Coronary artery (tissue), 2 donors: ENCODE results near the gene RAPGEF1.

Experiments
- DNase-seq: peaks from one replicate; pipeline ENCODE4 v3.0.0-alpha.2; 2017; ENCODE audit warnings: low spot score
- H3K27ac ChIP-seq, 2 donors: fragments of 200-600 bp; sonication (generic); one replicate each; pipeline ENCODE4 v1.5.1; 2016 to 2019
- H3K4me3 ChIP-seq: fragments of 200-600 bp; sonication (generic); 2 replicates; pipeline ENCODE4 v1.5.1; 2016; ENCODE audit warnings: mild to moderate bottlenecking, moderate library complexity
- TF ChIP-seq, protein P1 (sequence below): fragments of 200-600 bp; sonication (generic); IDR thresholded peaks from one replicate; pipeline ENCODE4 v1.5.1; 2019; ENCODE audit warnings: antibody characterized with exemption

RAPGEF1 gene

DNA sequence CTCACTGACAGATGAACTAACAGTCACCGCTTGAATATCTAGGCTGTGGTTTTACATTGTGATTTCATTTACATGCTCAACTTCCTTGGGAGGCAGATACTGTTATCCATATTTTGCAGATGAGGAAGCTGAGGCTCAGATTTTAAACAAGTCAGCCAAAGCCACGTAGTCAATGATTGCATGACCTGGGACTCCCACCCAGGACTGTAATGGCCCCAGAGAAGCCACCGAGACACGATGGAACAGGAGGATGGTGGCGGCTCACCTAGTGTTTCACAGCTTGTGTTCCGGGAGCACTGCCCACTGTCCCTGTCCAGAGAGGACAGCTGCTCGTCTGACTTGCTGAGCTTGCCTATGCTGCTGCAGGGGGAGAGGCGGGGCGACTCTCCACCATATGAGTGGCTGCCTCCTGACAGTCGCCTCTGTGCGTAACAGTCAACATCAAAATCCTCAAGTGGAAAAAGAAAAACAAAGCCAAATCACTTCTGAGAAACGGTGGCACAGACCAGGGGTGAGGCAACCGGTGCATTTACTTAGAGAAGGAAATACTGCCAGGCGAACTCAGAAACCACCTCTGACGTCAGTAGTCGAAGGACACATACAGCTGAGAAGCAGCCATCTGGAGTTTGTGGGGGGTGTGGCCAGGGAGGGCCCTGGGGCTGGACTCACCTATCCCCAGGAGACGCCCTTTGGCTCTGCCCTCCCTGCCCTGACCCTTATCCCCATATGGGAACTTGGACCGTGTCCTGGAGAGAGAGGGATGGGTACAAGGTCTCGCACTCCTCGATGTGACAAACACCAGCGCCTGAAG is 112.0 kb downstream of the RAPGEF1 start:
- Histone ChIP-seq H3K4me3 (no peak overlapping the region), H3K27ac (peak overlapping the region in 1 of 2 donors; percentile 50)
- TF ChIP-seq, protein P1, sequence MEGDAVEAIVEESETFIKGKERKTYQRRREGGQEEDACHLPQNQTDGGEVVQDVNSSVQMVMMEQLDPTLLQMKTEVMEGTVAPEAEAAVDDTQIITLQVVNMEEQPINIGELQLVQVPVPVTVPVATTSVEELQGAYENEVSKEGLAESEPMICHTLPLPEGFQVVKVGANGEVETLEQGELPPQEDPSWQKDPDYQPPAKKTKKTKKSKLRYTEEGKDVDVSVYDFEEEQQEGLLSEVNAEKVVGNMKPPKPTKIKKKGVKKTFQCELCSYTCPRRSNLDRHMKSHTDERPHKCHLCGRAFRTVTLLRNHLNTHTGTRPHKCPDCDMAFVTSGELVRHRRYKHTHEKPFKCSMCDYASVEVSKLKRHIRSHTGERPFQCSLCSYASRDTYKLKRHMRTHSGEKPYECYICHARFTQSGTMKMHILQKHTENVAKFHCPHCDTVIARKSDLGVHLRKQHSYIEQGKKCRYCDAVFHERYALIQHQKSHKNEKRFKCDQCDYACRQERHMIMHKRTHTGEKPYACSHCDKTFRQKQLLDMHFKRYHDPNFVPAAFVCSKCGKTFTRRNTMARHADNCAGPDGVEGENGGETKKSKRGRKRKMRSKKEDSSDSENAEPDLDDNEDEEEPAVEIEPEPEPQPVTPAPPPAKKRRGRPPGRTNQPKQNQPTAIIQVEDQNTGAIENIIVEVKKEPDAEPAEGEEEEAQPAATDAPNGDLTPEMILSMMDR: no peak
- no peak for DNase-seq

DNA sequence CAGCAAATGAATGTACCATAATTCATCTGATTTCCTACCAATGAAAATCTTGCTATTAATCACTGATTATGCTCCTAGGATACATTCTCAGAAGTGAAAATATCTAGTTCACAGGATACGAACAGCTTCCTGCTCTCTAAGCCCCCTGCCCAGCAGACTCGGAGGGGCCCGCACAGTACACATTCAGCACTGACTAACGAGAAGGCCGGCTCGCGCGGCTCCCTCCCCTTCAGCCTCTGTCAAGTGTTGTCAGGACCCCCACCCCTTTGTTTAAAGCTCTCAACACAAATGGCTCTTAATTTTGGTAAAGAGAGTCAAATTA is 112.6 kb downstream of the RAPGEF1 start:
- TF ChIP-seq, protein P1: no peak
- peak overlapping the region in 1 of 2 donors; percentile 50 for H3K27ac ChIP-seq
- no peak for DNase-seq
- H3K4me3 ChIP-seq: no peak overlapping the region

DNA sequence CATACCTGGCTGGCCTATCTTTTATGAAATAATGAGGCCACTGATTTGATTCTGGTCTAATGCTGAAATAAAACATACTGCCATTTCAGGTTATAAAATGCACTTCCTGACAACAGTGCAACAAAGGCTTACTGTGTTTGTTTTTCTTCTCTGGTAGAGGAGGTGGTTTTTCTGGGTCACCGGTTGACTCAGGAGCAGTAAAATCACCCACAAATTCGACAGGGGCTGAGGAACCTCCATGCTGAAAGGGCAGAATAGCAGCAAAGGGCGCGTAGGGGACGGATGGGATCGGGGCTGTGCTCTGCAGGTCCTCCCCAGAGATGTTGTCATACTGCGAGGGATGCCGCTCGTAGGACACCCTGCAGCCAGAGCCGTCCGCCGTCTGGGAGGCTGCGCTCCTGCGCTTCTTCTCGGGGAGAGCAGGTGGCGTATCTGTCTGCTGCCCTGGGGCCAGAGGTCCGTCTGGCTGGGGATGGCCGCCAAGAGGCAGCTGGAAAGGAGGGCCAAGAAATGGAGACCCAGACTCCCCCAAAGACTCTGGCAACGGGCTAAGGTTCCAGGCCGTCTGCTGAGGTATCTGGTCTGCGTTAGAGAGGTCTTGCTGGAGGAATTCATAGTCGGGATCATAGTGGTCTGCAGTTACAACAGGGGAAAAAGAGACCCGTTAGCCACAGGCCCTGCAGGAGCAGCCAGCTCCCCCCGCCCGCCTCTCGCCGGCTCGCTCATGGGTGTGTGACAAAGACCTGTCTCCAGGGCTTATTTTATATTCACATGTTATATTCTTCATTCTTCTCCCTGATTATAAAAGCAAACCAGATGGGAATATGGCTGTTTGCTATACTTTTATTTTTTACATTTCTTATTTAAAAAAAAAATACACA is 113.8 kb downstream of the RAPGEF1 start:
- TF ChIP-seq, protein P1: no peak
- Histone ChIP-seq H3K27ac (no peak overlapping the region), H3K4me3 (no peak overlapping the region)
- DNase-seq: no peak

DNA sequence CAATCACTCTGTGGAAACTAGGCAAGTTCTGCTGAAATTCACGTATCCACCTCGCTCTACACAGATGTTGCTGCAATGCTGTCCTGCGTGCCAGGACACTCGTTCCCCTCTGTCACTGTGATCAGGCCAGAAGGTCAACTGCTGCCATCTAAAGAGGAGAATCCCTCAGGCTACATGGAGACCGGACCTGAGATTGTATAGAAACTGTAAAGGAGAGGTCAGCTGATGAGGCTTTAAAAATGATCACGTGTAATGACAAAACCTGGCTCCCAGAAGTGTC is 114.4 kb downstream of the RAPGEF1 start:
- TF ChIP-seq, protein P1: no peak
- DNase-seq: no peak
- Histone ChIP-seq H3K4me3 (no peak overlapping the region), H3K27ac (peak overlapping the region in 1 of 2 donors; percentile 58)

DNA sequence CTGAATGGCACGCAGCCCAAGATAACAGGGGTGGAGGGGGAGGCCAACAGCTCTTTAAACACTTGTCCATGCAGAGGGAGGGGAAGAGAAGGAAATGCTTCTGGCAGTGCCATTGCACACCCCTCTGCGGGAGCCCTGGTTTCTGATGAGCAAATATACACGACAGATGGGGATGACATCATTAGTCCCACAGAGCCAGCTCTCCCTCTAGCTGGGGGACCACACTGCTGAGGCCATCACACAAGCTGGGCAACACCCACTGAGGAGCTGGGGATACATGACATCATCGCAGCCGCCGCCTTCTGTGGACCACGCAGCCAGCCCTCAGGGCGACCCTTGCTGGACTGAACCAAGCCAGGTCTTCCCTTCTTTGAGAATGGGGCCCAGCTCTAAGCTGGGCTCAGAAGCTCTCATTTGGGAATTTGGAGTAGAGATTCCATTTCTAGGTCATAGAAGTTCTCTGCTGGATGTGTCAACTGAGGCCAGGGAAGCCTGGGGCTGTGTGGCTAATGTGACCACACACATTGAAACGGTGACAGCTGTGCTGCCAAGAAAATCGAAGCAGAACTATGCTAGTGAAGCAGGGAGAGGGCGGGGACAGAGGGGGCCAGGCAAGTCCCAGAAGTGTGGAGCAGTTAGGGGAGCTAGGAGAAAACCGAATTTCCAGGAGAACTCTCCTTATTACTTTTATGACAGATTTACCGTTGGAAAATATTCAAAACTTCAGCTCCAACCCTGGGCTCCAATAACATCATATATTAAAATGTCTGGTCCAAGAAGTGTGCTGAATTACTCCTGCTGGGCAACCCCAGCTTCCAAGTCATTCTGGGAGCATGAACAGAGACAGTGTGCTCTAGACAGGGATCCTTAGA is 115.0 kb downstream of the RAPGEF1 start:
- Histone ChIP-seq H3K27ac (peak overlapping the region in 1 of 2 donors; percentile 58), H3K4me3 (no peak overlapping the region)
- DNase-seq: no peak
- TF ChIP-seq, protein P1: no peak

DNA sequence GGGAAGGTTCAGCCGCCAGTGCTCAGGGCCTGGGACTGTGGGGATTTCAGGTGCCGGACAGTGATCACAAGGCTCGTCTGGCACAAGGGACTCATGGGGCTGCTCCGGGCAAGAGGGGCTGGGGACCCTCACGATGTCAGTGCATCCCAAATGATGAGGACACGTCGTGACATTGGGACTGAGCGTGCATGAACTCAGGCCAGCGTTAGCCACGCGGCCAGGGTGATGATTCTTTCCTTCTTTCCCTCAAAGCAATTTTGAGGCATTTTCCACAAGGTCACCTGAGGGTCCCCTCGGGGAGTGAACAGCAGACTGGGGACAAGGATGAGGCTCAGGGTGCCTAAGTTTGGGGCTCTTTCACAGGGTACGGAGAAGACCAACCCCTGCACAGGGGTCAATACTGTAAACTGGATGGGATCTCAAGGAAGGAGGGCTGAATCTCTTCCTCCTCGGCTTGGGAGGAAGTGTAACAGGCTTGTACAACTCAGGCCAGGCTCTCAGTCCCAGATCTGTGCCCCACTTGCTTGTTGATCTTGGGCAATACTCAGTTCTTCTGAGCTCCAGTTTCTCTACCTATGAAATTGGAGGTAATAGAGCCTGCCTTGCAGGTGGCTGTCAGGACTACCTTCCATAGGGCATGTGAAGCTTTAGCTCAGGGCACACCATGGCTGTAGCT is 116.1 kb downstream of the RAPGEF1 start:
- TF ChIP-seq, protein P1: no peak
- Histone ChIP-seq H3K27ac (no peak overlapping the region), H3K4me3 (no peak overlapping the region)
- no peak for DNase-seq
